ENCODE measurements around the gene PMEL.

GRCh38 chr12:55965240-55965639 lies 602 bp downstream of the PMEL start:
- no peak for TF ChIP-seq POLR2A (IDR thresholded peaks at IDR 0.05)
- TF ChIP-seq CTCF (IDR thresholded peaks at IDR 0.05): no peak
- TF ChIP-seq POLR2AphosphoS5 (IDR thresholded peaks at IDR 0.05): no peak
- TF ChIP-seq EP300 (IDR thresholded peaks at IDR 0.05): no peak
